NCI-H1092 treated with DMSO at 0.1 percent for 48 hours (cell line): ENCODE data around the gene TMEM161B.
"Not testable (repeated sequence)": the region's sequence is repeated elsewhere in the genome, so short reads cannot be mapped to it uniquely, and the experiment has no call there.

Source experiments
- DNase-seq: peaks from one replicate; lab custom pipeline; 2025; lab: John Stamatoyannopoulos, UW

The TMEM161B gene

GRCh38 chr5:88177486-88177885 is 91.2 kb downstream of the TMEM161B start:
- not testable (repeated sequence) for DNase-seq

DNA sequence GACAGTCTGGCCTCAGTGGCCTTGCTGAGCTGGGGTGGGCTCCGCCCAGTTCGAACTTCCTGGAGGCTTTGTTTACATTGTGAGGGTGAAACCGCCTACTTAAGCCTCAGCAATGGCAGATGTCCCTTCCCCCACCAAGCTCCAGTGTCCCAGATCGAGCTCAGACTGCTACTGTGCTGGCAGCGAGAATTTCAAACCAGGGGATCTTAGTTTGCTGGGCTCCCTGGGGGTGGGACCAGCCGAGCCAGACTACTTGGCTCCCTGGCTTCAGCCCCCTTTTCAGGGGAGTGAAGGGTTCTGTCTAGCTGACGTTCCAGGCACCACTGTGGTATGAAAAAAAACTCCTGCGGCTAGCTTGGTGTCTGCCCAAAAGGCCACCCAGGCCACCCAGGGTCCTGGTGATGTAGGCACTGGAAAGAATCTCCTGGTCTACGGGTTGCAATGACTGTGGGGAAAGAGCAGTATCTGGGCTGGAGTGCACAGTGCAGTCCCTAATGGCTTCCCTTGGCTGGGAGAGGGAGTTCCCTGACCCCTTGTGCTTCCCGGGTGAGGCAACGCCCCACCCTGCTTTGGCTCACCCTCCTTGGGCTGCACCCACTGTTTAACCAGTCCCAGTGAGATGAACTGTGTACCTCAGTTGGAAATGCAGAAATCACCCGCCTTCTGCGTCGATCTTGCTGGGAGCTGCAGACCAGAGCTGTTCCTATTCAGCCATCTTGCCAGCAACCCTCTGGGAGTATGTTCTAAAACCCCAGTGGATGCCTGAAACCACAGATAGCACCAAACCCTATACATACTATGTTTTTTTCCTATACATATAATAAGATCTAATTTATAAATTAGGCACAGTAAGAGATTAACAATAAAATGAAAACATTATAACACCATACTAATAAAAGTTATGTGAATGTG is 95.5 kb downstream of the TMEM161B start:
- no peak for DNase-seq

- no peak for DNase-seq
Observed at GRCh38 chr5:88159591-88159990, 109.1 kb downstream of the TMEM161B start.

GRCh38 chr5:88158056-88158455 is 110.6 kb downstream of the TMEM161B start:
- DNase-seq = no peak

DNA sequence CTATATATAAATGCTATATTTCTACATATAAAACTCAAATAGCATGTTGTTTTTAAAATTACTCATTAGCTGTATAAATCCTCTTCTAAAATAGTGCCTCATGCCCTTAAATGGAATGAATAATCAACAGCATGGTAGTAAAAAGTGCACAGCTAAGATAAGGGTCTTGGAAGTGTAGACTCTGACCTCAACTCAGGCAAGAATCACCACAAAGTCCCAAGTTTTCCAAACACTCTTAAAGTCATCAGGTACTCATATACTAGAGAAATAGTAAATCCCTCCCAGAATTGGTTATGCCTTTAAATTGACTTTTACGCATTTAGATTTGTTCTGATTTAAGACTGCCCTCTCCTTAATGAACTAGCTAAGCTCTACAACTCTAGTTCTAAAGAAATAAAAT is 113.8 kb downstream of the TMEM161B start:
- no peak for DNase-seq

DNA sequence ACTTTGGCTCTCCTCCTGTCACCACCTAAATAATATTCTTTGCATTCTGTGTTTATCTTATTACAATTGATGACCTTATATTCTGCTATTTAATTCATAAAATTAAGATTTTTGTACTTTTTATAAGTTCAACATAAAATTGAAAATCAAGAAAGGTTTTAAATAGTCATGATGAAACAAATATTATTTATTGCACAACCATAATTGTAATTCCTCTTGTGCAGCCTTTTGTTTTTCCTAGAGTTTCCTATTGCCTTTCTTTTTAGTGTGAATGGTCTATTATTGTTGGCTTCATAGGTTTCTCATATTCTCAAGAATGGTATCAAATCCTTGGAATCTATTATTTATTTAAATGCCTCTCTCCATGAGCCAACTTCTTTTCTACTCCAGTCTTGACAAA is 117.9 kb downstream of the TMEM161B start:
- no peak for DNase-seq

- no peak for DNase-seq
Observed at GRCh38 chr5:88145611-88146467, 122.8 kb downstream of the TMEM161B start.

GRCh38 chr5:88145221-88145610 is 123.4 kb downstream of the TMEM161B start:
- DNase-seq = no peak
